Subcutaneous adipose tissue (tissue), 4 donors: ENCODE data around the gene SP140. TPM values are rescaled to one million over a fixed set of nuclear protein-coding genes. Genes with fewer than 3 reads are reported as not detected.

ENCODE experiments used
- total RNA-seq, 4 donors: library from RNA; depleted of rRNA; stranded (reverse); fragments of >200 nt; gene quantifications; one replicate each; pipeline ENCODE4 v1.1.0, GENCODE V29; 2016
- TF ChIP-seq, protein P1 (sequence below): fragments of 450-650 bp; IDR thresholded peaks from one replicate; pipeline ENCODE4 v1.5.1; 2016; ENCODE audit warnings: low read depth, mild to moderate bottlenecking, control low read depth, antibody characterized with exemption, moderate library complexity

Gene SP140
- 1 to 10 TPM in 3 of 4 donors, under 1 TPM in 1; 0.19 to 4.2 (median 2.9) TPM for total RNA-seq

DNA sequence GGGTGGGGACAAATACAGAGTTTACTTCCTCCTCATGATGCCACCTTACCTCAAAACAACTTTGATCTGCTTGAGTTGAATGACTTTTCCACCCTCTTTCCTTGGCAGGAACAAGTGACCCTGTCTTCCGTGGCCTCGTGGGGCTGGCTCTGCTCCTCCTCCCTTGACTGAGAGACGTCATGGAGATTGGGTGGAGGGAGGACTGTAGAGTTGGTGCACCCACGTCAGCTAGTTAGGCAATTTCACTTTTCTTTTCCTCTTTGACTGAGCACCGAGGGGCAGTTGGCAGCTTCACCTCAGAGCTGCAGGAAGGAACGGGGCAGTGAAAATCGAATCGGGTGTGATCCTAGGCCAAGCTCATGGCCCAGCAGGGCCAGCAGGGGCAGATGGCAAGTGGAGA lies at the start of gene SP140:
TSS of gene SP140 (plus strand) at position 251 of the 400 bp plus-strand sequence. CDS start at position 360, 109 bp downstream.
- TF ChIP-seq, protein P1, sequence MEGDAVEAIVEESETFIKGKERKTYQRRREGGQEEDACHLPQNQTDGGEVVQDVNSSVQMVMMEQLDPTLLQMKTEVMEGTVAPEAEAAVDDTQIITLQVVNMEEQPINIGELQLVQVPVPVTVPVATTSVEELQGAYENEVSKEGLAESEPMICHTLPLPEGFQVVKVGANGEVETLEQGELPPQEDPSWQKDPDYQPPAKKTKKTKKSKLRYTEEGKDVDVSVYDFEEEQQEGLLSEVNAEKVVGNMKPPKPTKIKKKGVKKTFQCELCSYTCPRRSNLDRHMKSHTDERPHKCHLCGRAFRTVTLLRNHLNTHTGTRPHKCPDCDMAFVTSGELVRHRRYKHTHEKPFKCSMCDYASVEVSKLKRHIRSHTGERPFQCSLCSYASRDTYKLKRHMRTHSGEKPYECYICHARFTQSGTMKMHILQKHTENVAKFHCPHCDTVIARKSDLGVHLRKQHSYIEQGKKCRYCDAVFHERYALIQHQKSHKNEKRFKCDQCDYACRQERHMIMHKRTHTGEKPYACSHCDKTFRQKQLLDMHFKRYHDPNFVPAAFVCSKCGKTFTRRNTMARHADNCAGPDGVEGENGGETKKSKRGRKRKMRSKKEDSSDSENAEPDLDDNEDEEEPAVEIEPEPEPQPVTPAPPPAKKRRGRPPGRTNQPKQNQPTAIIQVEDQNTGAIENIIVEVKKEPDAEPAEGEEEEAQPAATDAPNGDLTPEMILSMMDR = no peak

DNA sequence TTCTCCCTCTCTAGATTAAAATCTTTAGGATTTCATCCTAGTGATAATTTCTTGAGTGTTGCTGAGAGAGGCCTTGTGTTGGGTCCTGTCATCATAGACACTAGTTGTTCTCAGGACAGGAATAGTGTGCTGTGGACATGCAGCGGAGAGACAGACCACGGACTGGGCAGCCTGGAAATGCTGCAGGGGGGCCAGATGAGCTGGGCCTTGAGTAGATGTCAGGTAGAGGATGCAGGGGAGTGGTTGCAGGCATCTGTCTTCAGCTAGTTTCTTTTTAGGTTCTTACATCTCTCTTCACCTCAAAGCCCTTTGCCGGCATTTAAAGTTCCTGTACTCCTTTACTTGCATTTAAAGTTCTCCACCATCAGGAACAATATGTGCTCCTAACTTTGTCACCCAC lies 48.5 kb upstream of the SP140 start:
- TF ChIP-seq, protein P1 = no peak

DNA sequence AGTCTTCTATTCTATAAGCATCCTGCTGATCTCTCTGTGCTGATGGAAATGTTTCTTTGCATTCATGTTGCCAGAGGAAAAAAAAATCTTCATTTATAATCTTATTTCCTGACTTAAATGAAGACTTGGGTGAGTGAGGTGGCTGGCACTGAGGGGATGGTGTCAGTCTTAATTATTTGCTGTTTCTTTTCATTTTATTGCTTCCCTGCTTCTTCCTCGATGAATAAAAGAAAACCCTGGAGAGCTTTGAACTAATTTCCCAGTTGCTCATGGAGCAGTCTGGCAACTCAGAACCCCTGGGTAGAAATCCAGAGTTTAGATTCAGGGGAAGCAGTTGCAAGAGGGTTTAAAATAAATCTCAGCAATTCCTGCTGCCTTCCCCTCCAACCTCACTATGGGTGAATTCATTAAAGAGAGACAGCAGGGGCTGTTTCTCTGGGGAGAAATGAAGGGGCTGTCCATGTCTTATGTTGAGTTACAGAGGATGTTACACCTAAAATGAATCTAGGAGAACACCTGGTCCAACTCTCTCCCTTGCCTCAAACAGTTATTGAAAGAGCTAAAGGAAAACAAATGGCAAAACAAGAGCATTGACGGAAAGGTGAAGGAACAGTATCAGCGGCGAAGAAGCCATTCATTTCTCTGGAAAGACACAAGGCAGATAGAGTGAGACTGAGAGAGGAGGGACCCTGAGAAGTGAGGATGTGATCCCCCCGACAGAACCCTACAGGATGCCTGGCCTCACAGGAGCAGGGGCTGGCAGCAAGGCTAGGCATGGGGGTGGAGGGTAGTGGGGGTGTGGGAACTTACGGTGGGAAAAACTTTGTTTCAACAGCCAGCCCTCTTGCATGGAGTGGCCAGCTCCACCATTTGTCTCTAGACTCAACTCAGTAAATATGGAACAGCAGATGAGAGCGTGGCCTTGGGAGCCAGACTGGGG lies 46.7 kb upstream of the SP140 start:
- TF ChIP-seq, protein P1 = no peak

GRCh38 chr2:230179907-230180306 lies 45.6 kb upstream of the SP140 start:
- TF ChIP-seq, protein P1 = no peak

GRCh38 chr2:230181195-230181594 lies 44.3 kb upstream of the SP140 start:
- TF ChIP-seq, protein P1 = no peak

DNA sequence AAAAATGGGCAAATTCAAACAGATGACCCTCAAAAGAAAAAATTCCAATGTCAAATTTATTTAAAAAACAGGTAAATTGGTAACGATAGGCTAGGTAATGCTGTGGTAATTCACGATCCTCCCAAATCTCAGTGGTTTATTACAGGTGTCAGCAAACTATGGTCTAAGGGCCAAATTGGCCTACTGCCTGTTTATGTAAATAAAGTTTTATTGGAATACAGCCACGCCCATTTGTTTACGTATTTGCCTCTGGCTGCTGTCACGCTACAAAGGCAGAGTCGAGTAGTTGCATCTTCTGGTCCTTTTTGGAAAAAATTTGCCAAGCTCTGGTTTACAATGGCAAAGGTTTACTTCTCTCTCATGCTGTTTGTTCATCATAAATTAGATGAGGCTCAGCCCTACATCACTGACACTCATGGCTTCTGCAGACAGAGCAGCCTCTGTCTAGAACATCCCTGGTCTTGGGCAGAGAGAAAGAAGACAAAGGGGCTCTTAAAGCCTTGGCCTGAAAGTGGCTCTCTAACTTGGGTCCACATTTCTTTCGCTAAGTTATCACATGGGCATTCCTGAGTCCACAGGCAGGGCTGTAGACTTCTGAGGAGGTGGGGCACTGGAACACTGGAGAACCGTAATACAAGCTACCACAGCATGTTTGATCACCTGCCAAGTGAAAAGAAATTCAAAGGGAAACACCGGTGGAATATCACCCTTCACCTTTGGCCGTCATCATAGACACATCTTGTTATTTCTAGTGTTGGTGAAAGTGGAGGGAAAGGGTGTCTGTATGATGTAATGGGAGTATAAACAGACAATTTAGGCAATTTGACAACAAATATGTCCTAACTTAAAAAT lies 40.6 kb upstream of the SP140 start:
- TF ChIP-seq, protein P1 = no peak
